A673 (cell line): Measurements from ENCODE around the gene CTCF.

ENCODE experiments used
- CTCF ChIP-seq: fragments of 300-800, 200-600 bp; sonication (generic); conservative IDR thresholded peaks from 2 replicates; pipeline ENCODE4 v1.5.1; 2017; ENCODE audit warnings: low read depth, mild to moderate bottlenecking, antibody characterized with exemption, low read length, moderate library complexity, mixed read lengths
- EZH2 ChIP-seq: fragments of 200-600 bp; sonication (generic); IDR thresholded peaks from 2 replicates; pipeline ENCODE4 v1.6.1; 2017; ENCODE audit warnings: borderline replicate concordance, low read depth, mild to moderate bottlenecking, mixed read lengths, antibody characterized with exemption, low read length; ENCODE audit not compliant: poor library complexity, severe bottlenecking

GRCh38 chr16:67666559-67667452 lies 104.5 kb downstream of the CTCF start, which contains the start of the genes C16orf86 and ENKD1:
- TF ChIP-seq CTCF, result no peak
- no peak for TF ChIP-seq EZH2
